ENCODE data around the gene SDHA.
"Not testable (repeated sequence)": the region's sequence is repeated elsewhere in the genome, so short reads cannot be mapped to it uniquely, and the experiment has no call there.

Gene SDHA

DNA sequence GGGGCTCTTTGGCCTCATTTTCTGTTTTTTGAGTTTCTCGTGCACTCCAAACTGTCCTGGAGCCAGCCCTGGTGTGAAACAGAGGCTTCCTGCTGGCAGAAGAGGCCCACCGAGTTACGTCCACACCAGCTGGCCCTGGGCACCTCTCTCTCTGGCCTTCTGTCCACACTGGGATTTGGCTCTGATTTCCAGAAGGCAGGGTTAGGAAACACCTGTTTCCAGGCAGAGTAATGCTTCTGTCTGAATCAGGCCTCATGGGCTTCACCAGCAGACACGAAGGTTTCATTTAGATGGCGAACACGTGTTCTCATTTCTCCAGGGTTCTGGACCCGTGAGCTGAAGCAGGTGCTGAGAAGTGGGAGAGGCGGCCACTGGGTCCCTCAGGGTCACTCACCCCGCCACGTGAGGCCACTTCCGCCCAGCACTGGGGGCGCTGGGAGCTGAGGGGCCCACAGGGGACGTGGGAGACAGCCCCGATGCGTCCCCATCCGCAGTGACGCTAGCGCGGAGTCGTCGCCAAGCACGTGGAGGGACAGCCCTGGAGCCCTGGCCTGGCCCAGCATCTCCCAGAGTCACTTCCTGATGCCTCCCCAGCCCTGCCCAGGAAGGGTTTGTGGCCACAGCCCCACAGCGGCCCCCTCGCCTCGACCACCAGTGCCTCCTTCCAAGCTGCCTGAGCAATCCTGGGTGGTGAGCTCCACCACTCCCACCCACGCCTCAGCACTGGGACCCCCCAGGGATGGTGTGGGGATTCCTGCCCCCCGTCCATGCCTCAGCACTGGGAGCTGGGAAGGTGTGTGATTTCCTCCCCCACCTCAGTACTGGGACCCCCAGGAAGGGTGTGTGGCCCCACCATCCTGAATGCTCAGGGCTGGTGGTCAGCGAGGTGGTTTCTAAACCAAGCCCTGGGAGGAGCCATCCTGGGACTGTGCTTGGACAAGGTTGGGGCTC is 31.8 kb upstream of the SDHA start:
- no peak for DNase-seq (ENCODE audit: low read depth)

DNA sequence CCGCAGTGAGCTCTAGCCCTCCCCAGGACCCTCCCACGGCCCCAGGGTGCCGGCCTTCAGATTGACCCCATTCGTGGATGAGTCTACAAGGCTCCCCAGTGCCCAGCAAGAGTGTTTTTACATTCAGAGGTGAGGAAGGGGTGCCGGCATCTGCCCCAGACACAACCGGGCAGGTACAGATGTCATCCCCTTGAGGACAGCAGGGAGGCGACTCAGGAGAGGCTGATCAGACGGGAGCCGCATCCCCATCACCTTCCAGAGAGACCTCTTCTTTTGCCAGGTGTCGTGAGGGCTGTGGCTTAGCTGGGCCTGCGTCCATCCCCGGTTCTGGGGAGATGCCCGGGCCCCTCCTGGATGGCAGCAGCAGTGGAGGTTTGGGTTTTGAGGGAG is 31.1 kb upstream of the SDHA start:
- DNase-seq (ENCODE audit: low read depth), result no peak

DNA sequence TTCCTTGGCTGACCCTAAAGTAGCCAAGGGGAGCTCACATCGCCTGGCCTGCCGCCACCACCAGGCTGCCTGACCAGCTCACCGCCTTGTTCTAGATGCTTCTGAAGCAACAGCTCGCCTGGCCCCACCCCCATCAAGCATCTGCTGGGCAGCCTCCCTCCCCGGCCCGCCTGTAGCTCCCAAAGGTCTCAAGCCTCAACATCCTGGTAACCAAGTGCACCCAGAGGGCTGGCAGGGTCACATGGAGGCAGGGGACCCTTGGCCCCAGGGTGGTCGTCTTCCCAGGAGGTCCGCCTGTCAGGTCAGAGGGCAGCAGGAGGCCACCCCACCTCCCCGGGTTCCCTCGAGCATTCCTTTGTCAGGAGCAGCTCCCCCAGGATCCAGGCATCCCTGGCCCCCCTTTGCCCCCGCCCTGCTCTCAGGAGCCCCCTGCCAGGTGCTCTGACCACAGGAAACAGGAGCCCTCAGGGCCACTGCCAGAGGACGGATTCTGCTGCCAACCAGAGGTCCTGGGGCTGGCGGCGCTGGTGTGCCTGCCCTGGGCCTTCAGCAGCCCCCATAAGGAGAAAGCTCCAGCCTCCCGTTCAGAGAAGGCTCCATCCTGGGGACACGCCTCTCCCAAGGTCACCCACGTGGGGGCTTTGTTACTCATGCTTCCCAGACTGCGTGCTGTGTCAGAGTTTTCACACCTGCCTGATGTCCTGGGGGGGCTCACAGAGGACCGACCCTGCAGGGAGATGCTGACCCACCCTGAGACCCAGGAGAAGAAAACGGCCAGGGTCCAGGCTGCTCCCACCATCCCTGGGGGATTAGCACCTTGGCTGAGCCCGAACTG is 30.3 kb upstream of the SDHA start:
- DNase-seq (ENCODE audit: low read depth), result no peak

DNA sequence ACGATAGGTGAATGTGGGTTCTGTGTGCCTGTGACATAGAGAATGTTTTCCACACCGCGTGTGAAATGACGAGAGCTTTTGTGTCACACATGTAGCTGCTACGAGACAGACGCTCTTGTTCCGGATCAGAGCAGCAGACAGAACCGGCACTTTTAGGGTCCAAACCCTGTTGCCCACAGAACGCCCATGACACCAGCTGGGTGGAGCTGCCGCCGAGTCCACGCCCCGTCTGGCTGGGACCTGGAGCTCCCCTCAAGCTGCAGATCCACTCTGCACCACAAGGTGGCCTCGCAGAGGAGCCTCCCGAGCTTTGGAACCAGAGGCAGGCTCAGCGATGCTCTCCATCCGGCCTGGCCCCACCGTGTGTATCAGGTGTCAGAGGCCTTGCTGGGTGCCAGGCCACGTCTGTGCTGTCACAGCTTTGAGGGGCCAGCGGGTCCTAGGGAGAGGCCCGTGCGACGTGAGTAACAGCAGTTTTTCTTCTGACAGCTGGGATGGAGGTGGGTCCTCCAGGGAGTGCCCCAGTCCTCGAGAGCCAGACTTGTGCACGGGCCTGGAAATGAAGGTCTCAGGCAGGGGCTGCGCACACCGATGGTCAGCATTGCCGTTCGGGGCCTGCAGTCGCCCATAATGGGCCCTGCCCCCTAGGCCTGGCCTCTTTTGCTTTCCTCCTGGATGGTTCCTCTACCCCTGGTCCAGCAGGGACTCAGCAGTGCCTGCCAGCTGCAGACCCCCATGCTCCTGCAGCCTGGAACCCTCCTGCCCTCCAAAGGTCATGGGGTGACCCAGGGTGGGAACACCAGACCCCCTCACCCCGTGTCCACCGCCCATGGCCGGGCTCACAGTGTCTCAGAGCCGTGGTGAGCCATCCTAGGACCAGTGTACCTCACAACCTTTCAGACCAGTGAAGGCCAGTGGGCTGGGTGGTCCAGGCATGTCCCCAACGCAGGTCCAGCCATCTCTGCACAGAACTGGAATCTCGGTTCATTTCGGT is 29.3 kb upstream of the SDHA start:
- DNase-seq (ENCODE audit: low read depth), result peak; percentile 77

DNA sequence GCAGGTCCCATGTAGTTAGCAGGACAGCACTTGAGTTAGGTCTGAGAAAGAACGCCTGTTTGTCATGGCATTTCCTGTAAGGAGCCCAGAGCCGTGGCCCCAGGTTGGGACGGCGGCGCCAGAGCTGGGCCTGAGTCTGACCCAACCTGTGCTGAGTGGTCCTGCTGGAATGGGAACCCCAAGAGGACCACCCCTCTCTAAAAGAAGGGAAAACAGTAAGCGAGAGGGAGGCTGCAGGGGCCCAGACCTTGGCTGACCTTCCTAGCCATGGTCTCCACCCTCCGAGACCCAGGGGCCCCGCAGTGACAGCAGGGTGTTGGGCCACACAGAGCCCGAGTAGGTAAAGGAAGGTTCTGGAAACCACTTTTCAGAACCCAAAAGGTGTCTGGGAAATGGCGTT is 28.6 kb upstream of the SDHA start:
- no peak for DNase-seq (ENCODE audit: low read depth)

DNA sequence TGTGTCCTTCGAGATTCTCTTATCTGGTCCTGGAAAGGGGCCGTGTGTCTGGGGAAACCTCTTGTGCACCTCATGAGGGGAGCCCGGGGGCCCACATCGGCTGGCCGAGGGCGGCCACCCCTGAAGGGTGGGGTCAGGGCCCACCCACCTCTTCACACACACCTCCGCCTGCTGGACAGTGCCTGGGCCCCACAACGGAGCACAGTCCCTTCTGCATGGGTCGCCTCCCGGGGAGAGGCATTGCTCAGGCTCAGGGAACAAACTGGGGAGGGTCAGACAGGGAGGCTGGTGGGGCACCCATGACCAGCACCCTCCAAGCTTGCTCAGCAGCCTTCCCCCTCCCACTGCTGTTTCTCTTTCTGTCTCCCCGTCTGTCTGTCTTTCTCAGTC is 28.1 kb upstream of the SDHA start:
- DNase-seq (ENCODE audit: low read depth), result no peak

DNA sequence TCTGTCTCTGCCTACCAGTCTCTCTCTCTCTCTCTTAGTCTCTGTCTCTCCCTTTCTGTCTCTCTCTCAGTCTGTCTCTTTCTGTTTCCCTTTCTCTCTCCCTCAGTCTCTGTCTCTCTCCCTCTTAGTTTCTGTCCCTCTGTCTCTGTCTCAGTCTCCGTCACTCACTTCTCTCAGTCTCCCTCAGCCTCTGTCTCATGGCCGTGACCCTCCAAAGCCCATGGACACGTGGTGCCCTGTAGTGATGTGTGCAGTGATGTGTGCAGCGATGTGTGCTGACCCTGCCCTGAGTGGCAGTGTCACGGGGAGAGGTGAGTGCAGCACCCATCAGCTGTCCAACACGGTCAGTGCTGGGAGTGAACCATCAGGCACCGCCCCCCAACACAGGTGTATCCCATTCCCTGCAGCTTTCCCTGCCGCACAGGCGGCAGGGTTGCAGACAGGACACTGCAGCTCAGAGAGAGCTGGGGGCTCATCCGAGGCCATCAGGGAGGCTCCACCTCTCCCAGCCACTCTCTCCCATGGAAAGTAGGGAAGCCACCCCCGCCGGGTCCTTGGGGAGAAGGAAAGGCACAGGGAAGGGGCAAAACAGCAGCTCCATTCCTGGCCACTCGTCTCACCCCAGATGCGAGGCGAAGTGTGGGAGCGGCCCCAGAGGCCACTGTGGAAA is 27.6 kb upstream of the SDHA start:
- no peak for DNase-seq (ENCODE audit: low read depth)

DNA sequence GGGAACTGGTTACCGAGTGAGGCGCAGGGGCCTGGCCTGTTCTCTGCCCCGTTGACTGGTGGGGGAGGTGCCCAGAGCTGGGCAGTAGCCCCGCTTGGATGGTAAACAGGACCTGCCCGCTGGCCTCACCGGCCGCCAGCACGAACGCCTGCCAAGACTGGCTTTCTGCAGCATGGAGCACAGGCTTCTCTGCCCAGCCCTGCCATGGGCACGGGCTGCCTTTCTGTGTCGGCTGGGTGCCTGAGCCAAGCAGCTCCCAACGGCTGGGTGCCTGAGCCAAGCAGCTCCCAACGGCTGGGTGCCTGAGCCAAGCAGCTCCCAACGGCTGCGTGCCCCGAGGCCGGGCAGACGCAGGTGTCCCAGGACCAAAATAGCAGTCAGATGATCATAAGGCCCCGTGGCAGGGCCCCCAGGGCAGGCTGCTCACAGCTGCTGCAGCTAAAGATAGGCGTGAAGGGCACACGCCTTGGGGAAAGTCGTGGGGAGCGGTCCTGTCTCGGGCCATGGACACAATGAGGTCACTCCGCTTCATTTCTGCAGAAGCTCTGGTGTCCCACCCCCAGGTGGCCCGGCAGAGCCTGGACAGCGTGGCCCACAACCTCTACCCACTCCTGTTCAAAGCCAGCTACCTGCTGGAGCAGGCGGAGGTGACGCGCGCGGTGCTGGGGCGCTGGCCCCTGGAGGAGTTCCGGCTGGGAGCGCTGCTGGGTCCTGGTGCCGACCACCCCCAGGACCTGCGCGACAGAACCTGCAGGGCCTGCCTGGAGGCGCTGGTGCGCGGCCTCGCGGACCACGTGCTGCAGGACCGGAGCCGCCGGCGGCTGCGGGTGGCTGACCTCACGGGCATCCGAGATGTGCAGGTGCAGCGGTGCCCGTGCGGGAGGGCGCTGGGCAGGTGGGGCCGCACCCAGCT is 26.8 kb upstream of the SDHA start, which contains the start of gene LRRC14B:
Gene LRRC14B, plus strand, starts transcription at position 460 of the 913 bp plus-strand sequence. Its CDS starts 44 bp downstream, at position 504.
- DNase-seq (ENCODE audit: low read depth), result no peak

DNA sequence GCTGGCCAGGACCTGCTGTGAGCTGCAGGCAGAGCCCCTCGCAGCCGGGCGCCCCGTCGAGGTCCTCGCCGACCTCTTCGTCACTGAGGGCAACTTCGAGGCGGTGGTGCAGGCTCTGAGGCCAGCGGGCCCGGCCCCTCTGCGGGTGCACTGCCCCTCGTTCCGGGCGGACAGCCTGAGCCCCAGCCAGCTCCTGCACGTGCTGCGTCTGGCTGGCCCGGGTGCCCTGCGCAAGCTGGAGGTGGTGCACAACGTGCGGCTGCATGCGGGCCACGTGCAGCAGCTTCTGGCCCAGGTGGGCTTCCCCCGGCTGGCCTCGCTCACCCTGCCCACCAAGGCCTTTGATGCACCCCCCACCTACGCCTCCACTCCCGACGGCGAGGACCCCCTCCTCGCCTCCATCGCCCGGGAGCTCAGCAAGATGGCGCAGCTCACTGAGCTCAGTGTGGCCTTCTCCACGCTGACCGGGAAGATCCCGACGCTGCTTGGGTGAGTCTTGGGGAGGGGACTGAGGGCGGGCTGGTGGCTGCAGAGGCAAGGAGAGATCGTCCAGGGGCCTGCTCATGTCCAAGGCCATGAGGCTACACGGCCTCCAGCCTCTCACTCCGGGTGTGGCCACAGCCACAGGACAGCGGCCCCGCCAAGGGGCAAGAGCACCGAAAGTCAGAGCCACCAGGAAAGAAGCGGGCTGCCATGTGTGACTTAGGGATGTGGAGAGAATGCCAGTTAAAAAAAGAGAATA is 26.0 kb upstream of the SDHA start:
- no peak for DNase-seq (ENCODE audit: low read depth)

DNA sequence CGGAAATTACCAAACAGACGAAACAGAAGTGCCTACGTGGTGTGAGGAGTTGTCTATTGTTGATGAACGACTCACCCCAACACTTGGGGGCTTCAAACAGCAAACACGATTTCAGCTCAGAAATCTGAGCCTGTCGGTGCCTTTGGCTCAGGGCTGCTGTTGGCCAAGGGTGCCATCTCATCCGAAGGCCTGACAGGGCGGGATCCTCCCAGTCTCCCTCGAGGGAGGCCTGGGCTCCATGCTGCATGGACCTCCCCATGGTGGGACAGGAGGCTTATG is 25.5 kb upstream of the SDHA start:
- no peak for DNase-seq (ENCODE audit: low read depth)

DNA sequence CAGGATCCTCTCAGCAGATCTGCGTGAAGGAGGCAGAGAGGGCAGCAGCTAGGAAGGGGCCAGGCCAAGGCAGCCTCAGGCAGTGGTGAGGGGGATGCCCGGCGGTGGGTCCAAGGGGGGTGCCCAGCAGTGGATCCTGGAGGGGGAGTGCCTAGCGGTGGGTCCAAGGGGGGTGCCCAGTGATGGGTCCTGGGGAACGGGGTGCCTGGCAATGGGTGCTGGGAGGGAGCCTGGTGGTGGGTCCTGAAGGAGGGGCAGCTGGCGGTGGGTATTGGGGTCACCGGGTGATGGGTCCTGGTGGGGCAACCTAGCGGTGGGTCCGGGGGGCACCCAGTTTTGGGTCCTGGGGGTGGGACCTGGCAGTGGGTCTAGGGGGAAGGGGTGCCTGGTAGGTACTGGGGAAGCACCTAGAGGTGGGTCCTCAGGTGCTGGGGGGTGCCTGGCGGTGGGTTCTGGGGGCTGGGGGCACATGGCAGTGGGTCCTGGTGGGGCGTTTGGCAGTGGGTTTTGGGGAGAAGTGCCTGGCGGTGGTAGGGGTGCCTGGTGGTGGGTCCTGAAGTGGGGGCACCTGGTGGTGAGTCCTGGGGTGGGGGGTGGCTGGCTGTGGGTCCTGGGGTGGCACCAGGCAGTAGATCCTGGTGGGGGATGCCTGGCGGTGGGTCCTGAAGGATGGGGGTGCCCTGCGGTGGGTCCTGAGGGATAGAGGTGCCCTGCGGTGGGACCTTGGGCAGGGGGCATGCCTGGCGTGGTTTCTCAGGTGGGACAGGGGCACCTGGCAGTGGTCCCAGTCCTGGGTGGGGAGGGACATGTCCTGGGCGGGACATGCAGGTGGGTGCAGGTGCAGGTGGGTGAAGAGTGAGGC is 24.9 kb upstream of the SDHA start:
- DNase-seq (ENCODE audit: low read depth), result no peak

DNA sequence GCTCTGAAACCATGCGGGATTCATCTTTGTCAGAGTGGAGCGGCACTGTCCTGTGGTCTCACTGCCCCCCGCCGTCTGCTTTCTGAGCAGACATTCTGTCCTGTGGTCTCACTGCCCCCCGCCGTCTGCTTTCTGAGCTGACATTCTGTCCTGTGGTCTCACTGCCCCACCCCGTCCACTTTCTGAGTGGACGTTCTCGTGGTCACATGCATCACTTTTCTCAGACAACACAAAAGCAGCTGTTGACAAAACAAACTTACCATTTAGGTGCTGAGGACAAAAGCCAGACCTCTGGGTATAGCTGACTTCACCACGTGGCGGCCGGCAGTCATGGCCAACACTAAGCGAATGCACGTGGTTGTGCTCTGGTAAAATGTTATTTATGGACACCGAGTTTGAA is 24.0 kb upstream of the SDHA start:
- DNase-seq (ENCODE audit: low read depth), result no peak

DNA sequence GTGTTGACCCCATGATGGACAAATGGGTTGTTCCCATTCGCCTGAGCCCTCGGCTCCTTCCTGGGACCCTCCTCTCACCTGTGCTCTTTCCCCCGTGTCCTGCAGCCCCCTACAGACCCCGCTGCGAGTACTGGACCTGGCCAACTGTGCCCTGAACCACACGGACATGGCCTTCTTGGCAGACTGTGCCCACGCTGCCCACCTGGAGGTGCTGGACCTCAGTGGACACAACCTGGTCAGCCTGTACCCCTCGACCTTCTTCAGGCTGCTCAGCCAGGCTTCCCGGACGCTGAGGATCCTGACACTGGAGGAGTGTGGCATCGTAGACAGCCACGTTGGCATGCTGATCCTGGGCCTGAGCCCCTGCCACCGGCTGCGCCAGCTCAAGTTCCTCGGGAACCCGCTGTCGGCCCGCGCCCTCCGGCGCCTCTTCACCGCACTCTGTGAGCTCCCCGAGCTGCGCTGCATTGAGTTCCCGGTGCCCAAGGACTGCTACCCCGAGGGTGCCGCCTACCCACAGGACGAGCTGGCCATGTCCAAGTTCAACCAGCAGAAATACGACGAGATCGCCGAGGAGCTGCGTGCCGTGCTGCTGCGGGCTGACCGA is 23.4 kb upstream of the SDHA start:
- no peak for DNase-seq (ENCODE audit: low read depth)

DNA sequence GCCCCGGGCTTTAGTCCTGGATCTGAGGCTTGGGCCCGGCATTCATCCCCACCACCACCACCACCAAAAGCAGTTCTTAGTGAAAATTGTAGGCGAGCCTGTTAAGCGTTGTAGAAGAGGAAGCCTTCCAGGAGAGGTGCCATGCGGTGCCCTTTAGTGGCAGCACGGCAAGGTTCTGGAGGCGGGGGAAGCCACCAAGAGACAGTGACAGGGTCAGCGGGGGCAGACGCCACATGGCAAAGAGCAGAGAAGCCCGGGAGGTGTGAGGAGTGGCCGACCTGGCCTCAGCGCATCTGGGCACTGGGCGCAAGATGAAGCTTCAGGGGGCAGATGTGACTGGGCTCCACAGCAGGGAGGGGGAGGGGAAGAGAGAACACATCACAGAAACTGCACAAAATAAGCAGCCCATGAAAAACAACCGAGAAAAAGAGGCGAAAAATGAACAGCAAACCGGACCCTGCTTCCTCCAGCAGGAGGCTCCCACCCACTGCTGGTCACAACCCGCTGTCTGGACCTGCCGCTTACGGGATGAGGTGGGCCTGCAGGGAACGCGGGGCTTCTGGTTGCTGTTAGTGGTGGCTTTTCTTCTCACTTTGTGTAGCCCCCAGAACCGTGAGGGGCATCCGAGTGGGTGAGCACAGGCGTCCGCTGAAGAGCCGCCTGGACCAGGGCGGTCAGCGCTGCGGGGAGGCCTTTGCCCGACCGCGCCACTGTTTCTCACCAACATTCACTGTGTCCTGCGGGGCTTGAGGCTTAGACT is 22.5 kb upstream of the SDHA start:
- no peak for DNase-seq (ENCODE audit: low read depth)

DNA sequence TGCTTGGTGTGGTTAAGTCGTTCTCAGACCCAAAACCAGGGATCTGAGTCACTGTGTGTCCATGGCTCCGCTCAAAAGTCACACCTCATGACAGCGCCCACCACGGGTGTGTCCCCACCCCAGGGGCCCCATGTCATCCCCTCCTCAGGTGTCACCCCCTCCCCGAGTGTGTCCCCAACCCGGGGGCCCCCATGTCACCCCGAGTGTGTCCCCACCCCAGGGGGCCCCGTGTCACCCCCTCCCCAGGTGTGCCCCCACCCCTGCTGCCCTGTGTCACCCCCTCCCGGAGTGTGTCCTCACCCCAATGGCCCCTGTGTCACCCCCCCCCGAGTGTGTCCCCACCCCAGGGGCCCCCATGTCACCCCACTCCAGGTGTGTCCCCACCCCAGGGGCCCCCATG is 21.8 kb upstream of the SDHA start:
- no peak for DNase-seq (ENCODE audit: low read depth)

DNA sequence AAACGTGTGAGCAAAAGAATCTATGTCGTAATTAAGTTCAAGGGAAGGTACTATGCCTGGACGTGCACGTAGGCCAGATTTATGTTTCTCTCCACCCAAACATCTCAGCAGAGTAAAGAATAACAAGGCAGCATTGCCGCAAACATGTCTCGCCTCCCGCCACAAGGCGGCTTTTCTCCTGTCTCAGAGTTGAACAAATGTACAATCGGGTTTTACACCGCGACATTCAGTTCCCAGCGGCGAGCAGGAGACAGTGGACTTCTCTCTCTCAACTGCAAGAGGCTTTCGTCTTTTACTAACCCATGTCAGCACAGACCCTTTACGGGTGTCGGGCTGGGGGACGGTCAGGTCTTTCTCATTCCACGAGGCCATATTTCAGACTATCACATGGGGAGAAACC is 21.1 kb upstream of the SDHA start:
- DNase-seq (ENCODE audit: low read depth), result not testable (repeated sequence)

DNA sequence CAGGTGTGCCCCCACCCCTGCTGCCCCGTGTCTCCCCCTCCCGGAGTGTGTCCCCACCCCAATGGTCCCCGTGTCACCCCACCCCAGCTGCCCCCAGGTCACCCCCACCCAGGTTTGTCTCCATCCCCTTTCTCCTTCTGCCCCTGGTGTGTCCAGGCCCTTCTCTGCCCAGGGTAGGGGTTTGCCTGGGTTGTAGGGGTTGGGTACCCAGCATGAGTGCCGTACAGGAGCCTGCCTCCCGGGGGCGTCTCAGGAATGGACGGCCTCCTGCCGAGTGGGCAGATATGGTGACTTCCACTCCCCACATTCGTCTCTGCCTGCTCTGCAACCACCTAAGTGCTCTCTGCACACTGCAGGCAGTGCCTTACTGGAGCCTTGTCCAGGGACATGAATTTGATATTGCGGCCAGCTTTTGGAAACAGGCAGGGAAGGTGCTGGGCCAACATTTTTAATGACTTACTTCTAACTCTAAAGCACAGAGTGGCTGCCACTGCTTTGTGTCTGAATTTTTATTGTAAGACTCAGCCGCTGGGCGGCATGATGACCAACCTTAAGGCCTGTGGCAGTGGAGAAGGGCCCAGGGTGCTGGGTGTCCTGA is 20.1 kb upstream of the SDHA start:
- DNase-seq (ENCODE audit: low read depth), result no peak

Data from stimulated activated CD8-positive, alpha-beta memory T cell treated with anti-CD3 and anti-CD28 coated beads, Interleukin-15, amount 100 ng/mL, for 1 hour (primary cell).